A204.1 (cell line): ENCODE results near the gene IL13RA2.

Experiments
- FAIRE-seq: peaks from 2 replicates; lab custom pipeline; 2012; peaks lifted over from hg19 to GRCh38; lab: Jason Lieb, UNC

The IL13RA2 gene

GRCh38 chrX:115017455-115017854 is at the start of gene IL13RA2:
TSS of gene IL13RA2 (minus strand) at chrX:115017616. CDS start at chrX:115017269, 347 bp downstream.
- no peak for FAIRE-seq

GRCh38 chrX:115065304-115065703 is 47.9 kb upstream of the IL13RA2 start:
- FAIRE-seq, result no peak

GRCh38 chrX:115060013-115060412 is 42.6 kb upstream of the IL13RA2 start:
- no peak for FAIRE-seq

GRCh38 chrX:115058276-115058675 is 40.9 kb upstream of the IL13RA2 start:
- no peak for FAIRE-seq

GRCh38 chrX:115054876-115055275 is 37.5 kb upstream of the IL13RA2 start:
- no peak for FAIRE-seq

- FAIRE-seq, result no peak
Measured at GRCh38 chrX:115053223-115053622, 35.8 kb upstream of the IL13RA2 start.

- FAIRE-seq, result no peak
Measured at GRCh38 chrX:115047715-115048114, 30.3 kb upstream of the IL13RA2 start.

- no peak for FAIRE-seq
Measured at GRCh38 chrX:115047181-115047580, 29.8 kb upstream of the IL13RA2 start.

GRCh38 chrX:115040417-115040816 is 23.0 kb upstream of the IL13RA2 start:
- FAIRE-seq, result no peak

- no peak for FAIRE-seq
Measured at GRCh38 chrX:115038406-115038805, 21.0 kb upstream of the IL13RA2 start.

- FAIRE-seq, result no peak
Measured at GRCh38 chrX:115036029-115036428, 18.6 kb upstream of the IL13RA2 start.

GRCh38 chrX:115031989-115032388 is 14.6 kb upstream of the IL13RA2 start:
- no peak for FAIRE-seq

- no peak for FAIRE-seq
Measured at GRCh38 chrX:115030625-115031024, 13.2 kb upstream of the IL13RA2 start.

- FAIRE-seq, result no peak
Measured at GRCh38 chrX:115029869-115030570, 12.6 kb upstream of the IL13RA2 start.

GRCh38 chrX:115029440-115029839 is 12.0 kb upstream of the IL13RA2 start:
- FAIRE-seq, result no peak

GRCh38 chrX:115023811-115024210 is 6.4 kb upstream of the IL13RA2 start:
- no peak for FAIRE-seq

GRCh38 chrX:115023139-115023538 is 5.7 kb upstream of the IL13RA2 start:
- no peak for FAIRE-seq

GRCh38 chrX:115021121-115021520 is 3.7 kb upstream of the IL13RA2 start:
- FAIRE-seq, result no peak

GRCh38 chrX:115018944-115019343 is 1.5 kb upstream of the IL13RA2 start:
- no peak for FAIRE-seq

- FAIRE-seq, result no peak
Measured at GRCh38 chrX:115018040-115018647, 728 bp upstream of the IL13RA2 start.

GRCh38 chrX:115013705-115014104 is 3.7 kb downstream of the IL13RA2 start:
- FAIRE-seq, result no peak

- FAIRE-seq, result no peak
Measured at GRCh38 chrX:115011428-115011827, 6.0 kb downstream of the IL13RA2 start.

GRCh38 chrX:114999906-115000305 is 17.5 kb downstream of the IL13RA2 start:
- FAIRE-seq, result no peak

GRCh38 chrX:114997779-114998178 is 19.6 kb downstream of the IL13RA2 start:
- FAIRE-seq, result no peak
